ENCODE measurements around the gene IKZF1.

Gene IKZF1

DNA sequence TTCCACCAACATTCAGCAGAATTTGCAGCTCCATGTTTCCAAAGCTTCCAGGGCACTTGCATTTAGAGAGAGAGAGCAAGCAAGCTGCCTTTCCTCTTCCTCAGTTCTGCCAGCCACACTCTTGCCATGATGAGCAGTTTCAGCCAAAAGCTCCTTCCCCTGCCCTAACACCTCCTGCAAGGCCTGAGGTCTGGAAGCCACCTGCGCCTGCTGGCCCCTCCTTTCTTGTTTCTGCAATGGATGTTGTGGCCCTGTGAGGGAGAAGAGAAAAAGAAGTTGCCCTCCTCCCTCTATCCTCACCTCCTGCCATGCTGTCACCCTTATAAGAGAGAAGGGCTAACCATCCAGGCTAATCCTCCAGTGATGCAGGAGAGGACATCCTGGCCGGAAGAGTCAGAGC is 48.7 kb downstream of the IKZF1 start:
- TF ChIP-seq, protein P1, sequence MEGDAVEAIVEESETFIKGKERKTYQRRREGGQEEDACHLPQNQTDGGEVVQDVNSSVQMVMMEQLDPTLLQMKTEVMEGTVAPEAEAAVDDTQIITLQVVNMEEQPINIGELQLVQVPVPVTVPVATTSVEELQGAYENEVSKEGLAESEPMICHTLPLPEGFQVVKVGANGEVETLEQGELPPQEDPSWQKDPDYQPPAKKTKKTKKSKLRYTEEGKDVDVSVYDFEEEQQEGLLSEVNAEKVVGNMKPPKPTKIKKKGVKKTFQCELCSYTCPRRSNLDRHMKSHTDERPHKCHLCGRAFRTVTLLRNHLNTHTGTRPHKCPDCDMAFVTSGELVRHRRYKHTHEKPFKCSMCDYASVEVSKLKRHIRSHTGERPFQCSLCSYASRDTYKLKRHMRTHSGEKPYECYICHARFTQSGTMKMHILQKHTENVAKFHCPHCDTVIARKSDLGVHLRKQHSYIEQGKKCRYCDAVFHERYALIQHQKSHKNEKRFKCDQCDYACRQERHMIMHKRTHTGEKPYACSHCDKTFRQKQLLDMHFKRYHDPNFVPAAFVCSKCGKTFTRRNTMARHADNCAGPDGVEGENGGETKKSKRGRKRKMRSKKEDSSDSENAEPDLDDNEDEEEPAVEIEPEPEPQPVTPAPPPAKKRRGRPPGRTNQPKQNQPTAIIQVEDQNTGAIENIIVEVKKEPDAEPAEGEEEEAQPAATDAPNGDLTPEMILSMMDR (conservative IDR thresholded peaks at IDR 0.05): no peak
- H3K27ac ChIP-seq: no peak overlapping the region

- no peak overlapping the region for H3K27ac ChIP-seq
- TF ChIP-seq, protein P1 (conservative IDR thresholded peaks at IDR 0.05): no peak
These were observed 49.5 kb downstream of the IKZF1 start for GRCh38 chr7:50353894-50354595.

- no peak overlapping the region for H3K27ac ChIP-seq
- TF ChIP-seq, protein P1 (conservative IDR thresholded peaks at IDR 0.05): no peak
These were observed 51.3 kb downstream of the IKZF1 start for GRCh38 chr7:50355817-50356178.

GRCh38 chr7:50356212-50356944 is 51.9 kb downstream of the IKZF1 start:
- no peak overlapping the region for H3K27ac ChIP-seq
- TF ChIP-seq, protein P1 (conservative IDR thresholded peaks at IDR 0.05): no peak

DNA sequence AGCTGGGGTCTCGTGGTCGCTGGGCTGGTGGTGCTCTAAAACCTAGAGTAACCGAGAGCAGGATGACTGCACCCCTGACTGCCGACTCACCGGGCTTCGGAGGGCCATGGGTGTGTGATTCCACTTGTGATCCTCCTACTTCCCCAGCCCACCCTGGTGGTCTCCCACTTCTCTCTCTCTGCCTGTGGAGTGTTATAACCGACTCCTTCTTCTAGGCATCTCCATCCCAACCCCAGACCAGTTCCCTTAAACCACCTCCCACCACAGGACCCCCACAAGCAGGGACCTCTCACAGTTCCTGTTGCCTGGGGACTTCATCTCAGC is 52.4 kb downstream of the IKZF1 start:
- H3K27ac ChIP-seq: no peak overlapping the region
- TF ChIP-seq, protein P1 (conservative IDR thresholded peaks at IDR 0.05): no peak

DNA sequence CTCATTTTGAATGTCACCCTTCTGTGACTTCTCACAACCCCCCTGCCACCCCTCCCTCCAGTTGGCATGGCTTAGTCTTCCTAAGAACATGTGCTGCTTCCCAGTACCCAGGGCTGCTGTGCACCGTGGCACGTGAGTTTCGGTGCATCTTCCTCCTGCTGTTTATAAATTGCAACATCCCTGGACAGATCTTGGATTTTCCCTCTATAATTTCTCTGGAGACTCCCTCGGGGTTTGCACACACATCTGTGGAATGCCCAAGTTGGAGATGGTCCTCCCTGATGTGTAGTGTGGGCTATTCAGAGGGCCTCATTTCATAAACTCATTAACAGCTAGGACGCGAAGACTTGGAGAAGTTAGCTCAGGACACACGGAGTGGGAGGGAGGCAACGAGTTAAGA is 52.9 kb downstream of the IKZF1 start:
- H3K27ac ChIP-seq: no peak overlapping the region
- TF ChIP-seq, protein P1 (conservative IDR thresholded peaks at IDR 0.05): no peak

- no peak overlapping the region for H3K27ac ChIP-seq
- TF ChIP-seq, protein P1 (conservative IDR thresholded peaks at IDR 0.05): no peak
These were observed 53.7 kb downstream of the IKZF1 start for GRCh38 chr7:50358041-50358705.
